ENCODE results near the gene CMYA5.

GRCh38 chr5:79743846-79744605 is 54.4 kb downstream of the CMYA5 start:
- TF ChIP-seq CTCF (IDR thresholded peaks at IDR 0.05) (no peak), POLR2A (IDR thresholded peaks at IDR 0.05) (no peak)

Data from breast epithelium (tissue), 3 donors.